OCI-LY7 (cell line): ENCODE data around the gene ENTPD7. TPM values are rescaled to one million over a fixed set of nuclear protein-coding genes. Genes with fewer than 3 reads are reported as not detected.

ENCODE experiments used
- BruUV-seq: library from RNA; stranded (reverse); fragments of 400-500 nt; replicated peaks from 2 replicates; lab custom pipeline; 2021; lab: Mats Ljungman, UMichigan
- CTCF ChIA-PET: fragments of 300-600 bp; sonication (Branson Sonifier 250); formaldehyde crosslinking; loops from one replicate; lab custom pipeline; 2022; ENCODE audit warnings: antibody characterized with exemption; ENCODE audit not compliant: unreplicated experiment; lab: Charles Lee
- POLR2A ChIA-PET: fragments of 300-600 bp; sonication (Branson Sonifier 250); formaldehyde crosslinking; loops from one replicate; lab custom pipeline; 2022; ENCODE audit warnings: antibody characterized with exemption; lab: Charles Lee
- DNase-seq: peaks from one replicate; pipeline ENCODE4 v3.0.0-alpha.2; 2015; ENCODE audit warnings: low spot score
- H2AFZ ChIP-seq: fragments of 200-600 bp; sonication (generic), shearing (Covaris generic); 2 replicates; pipeline ENCODE4 v1.6.1; 2014; ENCODE audit warnings: mild to moderate bottlenecking, antibody characterized with exemption, low read length, moderate library complexity
- H3K27ac ChIP-seq: fragments of 200-600 bp; sonication (generic); 2 replicates; pipeline ENCODE4 v1.5.1; 2014; ENCODE audit warnings: mixed run types, low read depth, mild to moderate bottlenecking, moderate library complexity, low read length, inconsistent platforms; ENCODE audit not compliant: poor library complexity, severe bottlenecking
- H3K36me3 ChIP-seq: fragments of 200-600 bp; sonication (generic); 2 replicates; pipeline ENCODE4 v1.6.1; 2014; ENCODE audit warnings: mild to moderate bottlenecking, antibody characterized with exemption, low read length, moderate library complexity, mixed read lengths; ENCODE audit not compliant: insufficient read depth
- H3K4me1 ChIP-seq: fragments of 200-600 bp; sonication (generic); 2 replicates; pipeline ENCODE4 v1.5.1; 2014; ENCODE audit warnings: mild to moderate bottlenecking, low read length; ENCODE audit not compliant: insufficient read depth, poor library complexity, severe bottlenecking
- H3K4me2 ChIP-seq: fragments of 200-600 bp; sonication (generic); 2 replicates; pipeline ENCODE4 v1.6.1; 2014; ENCODE audit warnings: mild to moderate bottlenecking, low read length
- H3K4me3 ChIP-seq: fragments of 200-600 bp; sonication (generic); 2 replicates; pipeline ENCODE4 v1.5.1; 2014; ENCODE audit warnings: mild to moderate bottlenecking, low read depth, low read length; ENCODE audit not compliant: poor library complexity, severe bottlenecking
- H3K79me2 ChIP-seq: fragments of 200-600 bp; sonication (generic); 2 replicates; pipeline ENCODE4 v1.6.1; 2016; ENCODE audit warnings: low read depth, mild to moderate bottlenecking, low read length, moderate library complexity, mixed read lengths; ENCODE audit not compliant: insufficient read depth
- H3K9me2 ChIP-seq: fragments of 200-600 bp; sonication (generic); 2 replicates; pipeline ENCODE4 v1.6.1; 2016; ENCODE audit warnings: mild to moderate bottlenecking, low read length, mixed read lengths; ENCODE audit not compliant: insufficient read depth
- H3K9me3 ChIP-seq: fragments of 200-600 bp; sonication (generic); 2 replicates; pipeline ENCODE4 v1.6.1; 2014; ENCODE audit warnings: mild to moderate bottlenecking, mixed run types, low read length, mixed read lengths
- H4K20me1 ChIP-seq: fragments of 200-600 bp; sonication (generic); 2 replicates; pipeline ENCODE4 v1.6.1; 2014; ENCODE audit warnings: mild to moderate bottlenecking, antibody characterized with exemption, low read length, moderate library complexity, mixed read lengths; ENCODE audit not compliant: insufficient read depth
- EZH2phosphoT487 ChIP-seq: fragments of 200-600 bp; sonication (generic); IDR thresholded peaks from 2 replicates; pipeline ENCODE4 v1.6.1; 2018; ENCODE audit warnings: low read depth, borderline replicate concordance, mild to moderate bottlenecking, mixed run types, antibody characterized with exemption, low read length, moderate library complexity, mixed read lengths
- intact Hi-C: fragments of 100-400 bp; cut with micrococcal nuclease; formaldehyde crosslinking; loops from one replicate; pipeline ENCODE4 v1.10.0; 2022; ENCODE audit not compliant: unreplicated experiment
- total RNA-seq, 2 experiments: library from RNA; depleted of rRNA in 1 of 2; stranded (reverse); fragments of >200 nt in 1 of 2; shearing (Covaris generic) in 1 of 2; gene quantifications; 2 replicates each; pipeline ENCODE4 v1.2.3, GENCODE V29; 2014 to 2022
- TF ChIP-seq, protein P1 (sequence below): fragments of 200-600 bp; sonication (generic); conservative IDR thresholded peaks from 2 replicates; pipeline ENCODE4 v1.5.1; 2014; ENCODE audit warnings: mild to moderate bottlenecking, antibody characterized with exemption, low read length, moderate library complexity, mixed read lengths

ENTPD7 gene
- total RNA-seq, 2 experiments from 2014 or later: 3.3 to 7.6 TPM

GRCh38 chr10:99740933-99741559 is 81.7 kb downstream of the ENTPD7 start:
- Histone ChIP-seq H3K4me2 (no peak overlapping the region), H3K4me1 (no peaks in the 10 kb centered on the region), H3K27ac (no peak overlapping the region), H4K20me1 (no peaks in the 10 kb centered on the region), H3K9me3 (peaks cover 30% of the 10 kb centered on the region), H2AFZ (no peak overlapping the region), H3K79me2 (no peaks in the 10 kb centered on the region), H3K9me2 (no peaks in the 10 kb centered on the region), H3K36me3 (peaks cover 100% of the 10 kb centered on the region), H3K4me3 (no peak overlapping the region)
- CTCF ChIA-PET: no interaction called here
- no peak for DNase-seq
- no TSS peak for BruUV-seq
- intact Hi-C loops: no loop called here
- TF ChIP-seq EZH2phosphoT487: no peak
- TF ChIP-seq, protein P1, sequence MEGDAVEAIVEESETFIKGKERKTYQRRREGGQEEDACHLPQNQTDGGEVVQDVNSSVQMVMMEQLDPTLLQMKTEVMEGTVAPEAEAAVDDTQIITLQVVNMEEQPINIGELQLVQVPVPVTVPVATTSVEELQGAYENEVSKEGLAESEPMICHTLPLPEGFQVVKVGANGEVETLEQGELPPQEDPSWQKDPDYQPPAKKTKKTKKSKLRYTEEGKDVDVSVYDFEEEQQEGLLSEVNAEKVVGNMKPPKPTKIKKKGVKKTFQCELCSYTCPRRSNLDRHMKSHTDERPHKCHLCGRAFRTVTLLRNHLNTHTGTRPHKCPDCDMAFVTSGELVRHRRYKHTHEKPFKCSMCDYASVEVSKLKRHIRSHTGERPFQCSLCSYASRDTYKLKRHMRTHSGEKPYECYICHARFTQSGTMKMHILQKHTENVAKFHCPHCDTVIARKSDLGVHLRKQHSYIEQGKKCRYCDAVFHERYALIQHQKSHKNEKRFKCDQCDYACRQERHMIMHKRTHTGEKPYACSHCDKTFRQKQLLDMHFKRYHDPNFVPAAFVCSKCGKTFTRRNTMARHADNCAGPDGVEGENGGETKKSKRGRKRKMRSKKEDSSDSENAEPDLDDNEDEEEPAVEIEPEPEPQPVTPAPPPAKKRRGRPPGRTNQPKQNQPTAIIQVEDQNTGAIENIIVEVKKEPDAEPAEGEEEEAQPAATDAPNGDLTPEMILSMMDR: no peak
- POLR2A ChIA-PET: interaction anchor here (1.2 kb wide), 2 partner anchors 9 to 17 kb away, joined by 3 to 8 read pairs; partner anchors contain the start of genes COX15 and CUTC

GRCh38 chr10:99742254-99742653 is 82.9 kb downstream of the ENTPD7 start:
- Histone ChIP-seq H4K20me1 (no peaks in the 10 kb centered on the region), H3K36me3 (peaks cover 96% of the 10 kb centered on the region), H3K9me2 (no peaks in the 10 kb centered on the region), H3K4me3 (no peak overlapping the region), H2AFZ (no peak overlapping the region), H3K4me2 (no peak overlapping the region), H3K4me1 (no peaks in the 10 kb centered on the region), H3K27ac (no peak overlapping the region), H3K79me2 (no peaks in the 10 kb centered on the region), H3K9me3 (peaks cover 30% of the 10 kb centered on the region)
- intact Hi-C loops: no loop called here
- TF ChIP-seq EZH2phosphoT487: no peak
- TF ChIP-seq, protein P1: no peak
- ChIA-PET POLR2A (interaction anchor here (0.6 to 0.8 kb wide), 3 partner anchors 10 to 119 kb away, joined by 3 to 5 read pairs (median 4); partner anchors contain the start of genes COX15 and CUTC), CTCF (no interaction called here)
- no peak for DNase-seq
- BruUV-seq: no TSS peak

- no peak for DNase-seq
- Histone ChIP-seq H3K4me1 (no peaks in the 10 kb centered on the region), H2AFZ (no peak overlapping the region), H3K9me3 (peaks cover 30% of the 10 kb centered on the region), H3K79me2 (no peaks in the 10 kb centered on the region), H3K27ac (no peak overlapping the region), H3K4me3 (no peak overlapping the region), H4K20me1 (no peaks in the 10 kb centered on the region), H3K9me2 (no peaks in the 10 kb centered on the region), H3K4me2 (no peak overlapping the region), H3K36me3 (peaks cover 96% of the 10 kb centered on the region)
- intact Hi-C loops: no loop called here
- TF ChIP-seq EZH2phosphoT487: no peak
- TF ChIP-seq, protein P1: no peak
- ChIA-PET CTCF (no interaction called here), POLR2A (interaction anchor here (0.7 to 0.8 kb wide), 2 partner anchors 10 to 118 kb away, joined by 4 to 5 read pairs; partner anchors contain the start of genes COX15 and CUTC)
- no TSS peak for BruUV-seq
Measured at GRCh38 chr10:99742701-99743100, 83.4 kb downstream of the ENTPD7 start.
